ENCODE results near the gene TAL1. TPM values are rescaled to one million over a fixed set of nuclear protein-coding genes. Genes with fewer than 3 reads are reported as not detected.

Gene TAL1
- total RNA-seq, 1 donor from 2014 or later, result not detected

- no peaks in the 10 kb centered on the region for H3K36me3 Mint-ChIP-seq
- Histone ChIP-seq H3K27me3 (peaks cover 55% of the 10 kb centered on the region), H3K4me1 (peaks cover 12% of the 10 kb centered on the region), H4K20me1 (ENCODE audit: low read depth) (no peaks in the 10 kb centered on the region), H3K27ac (no peak overlapping the region), H3K4me2 (no peak overlapping the region), H3K9me3 (ENCODE audit: low read depth) (no peaks in the 10 kb centered on the region), H3K9ac (no peak overlapping the region), H3K79me2 (ENCODE audit: low read depth) (no peaks in the 10 kb centered on the region), H3F3A (ENCODE audit: low read depth) (peaks cover 5% of the 10 kb centered on the region), H2AFZ (replicated peaks) (no peak overlapping the region), H3K36me3 (no peaks in the 10 kb centered on the region), H3K4me3 (no peak overlapping the region)
- peaks cover 8% of the 10 kb centered on the region for H3K27me3 Mint-ChIP-seq (ENCODE audit: insufficient read depth, low read depth)
- DNase-seq (ENCODE audit: low spot score), result no peak
- H3K9me3 Mint-ChIP-seq, result no peaks in the 10 kb centered on the region
- TF ChIP-seq EZH2 (IDR thresholded peaks at IDR 0.05) (no peak), CTCF (IDR thresholded peaks at IDR 0.05) (no peak), EZH2phosphoT487 (IDR thresholded peaks at IDR 0.05) (no peak)
- H3K4me1 Mint-ChIP-seq, result peaks cover 16% of the 10 kb centered on the region
- no peak overlapping the region for H3K27ac Mint-ChIP-seq
- H3K4me3 Mint-ChIP-seq, result no peak overlapping the region
Observed at GRCh38 chr1:47210666-47211065, 21.4 kb downstream of the TAL1 start.

- Mint-ChIP-seq H3K4me1 (peaks cover 16% of the 10 kb centered on the region), H3K36me3 (no peaks in the 10 kb centered on the region)
Observed at GRCh38 chr1:47209725-47210325, 22.2 kb downstream of the TAL1 start.

DNA sequence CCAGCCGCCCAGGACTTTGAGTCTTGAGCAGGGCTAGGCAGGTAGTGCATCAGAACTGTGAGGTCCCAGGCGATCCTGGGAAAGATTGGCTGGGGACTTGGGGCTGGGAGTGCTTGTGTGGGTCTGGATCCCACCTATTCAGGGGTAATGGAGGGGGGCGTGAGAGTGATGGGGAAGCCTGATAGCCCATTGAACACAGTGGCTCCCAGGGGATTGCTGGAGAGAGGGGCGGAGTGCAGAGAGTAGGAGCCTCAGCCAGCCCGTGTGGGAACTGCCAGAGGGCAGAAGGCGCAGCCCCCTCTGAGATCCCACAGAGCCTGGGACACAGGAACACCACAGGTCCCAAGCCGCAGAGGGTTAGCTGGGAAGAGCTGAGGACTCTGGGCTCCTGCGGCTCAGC lies 22.9 kb downstream of the TAL1 start:
- peaks cover 71% of the 10 kb centered on the region for H3K27me3 ChIP-seq
- Mint-ChIP-seq H3K4me1 (peaks cover 16% of the 10 kb centered on the region), H3K36me3 (no peaks in the 10 kb centered on the region), H3K27me3 (ENCODE audit: insufficient read depth, low read depth) (peaks cover 9% of the 10 kb centered on the region), H3K4me3 (no peak overlapping the region), H3K9me3 (no peaks in the 10 kb centered on the region), H3K27ac (no peak overlapping the region)
- no peaks in the 10 kb centered on the region for H3K79me2 ChIP-seq (ENCODE audit: low read depth)
- TF ChIP-seq EZH2phosphoT487 (IDR thresholded peaks at IDR 0.05), result peak; percentile 26
- no peak for TF ChIP-seq CTCF (IDR thresholded peaks at IDR 0.05)
- DNase-seq (ENCODE audit: low spot score), result no peak
- H3K4me1 ChIP-seq, result peaks cover 12% of the 10 kb centered on the region
- H2AFZ ChIP-seq (replicated peaks), result peak overlapping the region; percentile 59
- H3K27ac ChIP-seq, result no peak overlapping the region
- H3F3A ChIP-seq (ENCODE audit: low read depth), result peaks cover 5% of the 10 kb centered on the region
- no peak overlapping the region for H3K4me3 ChIP-seq
- H4K20me1 ChIP-seq (ENCODE audit: low read depth), result no peaks in the 10 kb centered on the region
- no peaks in the 10 kb centered on the region for H3K9me3 ChIP-seq (ENCODE audit: low read depth)
- no peaks in the 10 kb centered on the region for H3K36me3 ChIP-seq
- H3K9ac ChIP-seq, result no peak overlapping the region
- H3K4me2 ChIP-seq, result peak overlapping the region; percentile 79

More at GRCh38 chr1:47209725-47210325, 22.2 kb downstream of the TAL1 start:
- H3K4me3 ChIP-seq, result no peak overlapping the region
- no peak overlapping the region for H3K4me2 ChIP-seq
- H3K27me3 ChIP-seq, result peaks cover 64% of the 10 kb centered on the region
- peaks cover 12% of the 10 kb centered on the region for H3K4me1 ChIP-seq
- Mint-ChIP-seq H3K4me3 (no peak overlapping the region), H3K27me3 (ENCODE audit: insufficient read depth, low read depth) (peaks cover 9% of the 10 kb centered on the region), H3K9me3 (no peaks in the 10 kb centered on the region), H3K27ac (no peak overlapping the region)
- DNase-seq (ENCODE audit: low spot score), result no peak
- H3K36me3 ChIP-seq, result no peaks in the 10 kb centered on the region
- no peaks in the 10 kb centered on the region for H3K79me2 ChIP-seq (ENCODE audit: low read depth)
- H4K20me1 ChIP-seq (ENCODE audit: low read depth), result no peaks in the 10 kb centered on the region
- H3K9ac ChIP-seq, result no peak overlapping the region
- no peak overlapping the region for H3K27ac ChIP-seq
- no peaks in the 10 kb centered on the region for H3K9me3 ChIP-seq (ENCODE audit: low read depth)
- H2AFZ ChIP-seq (replicated peaks), result no peak overlapping the region
- H3F3A ChIP-seq (ENCODE audit: low read depth), result peaks cover 5% of the 10 kb centered on the region
- TF ChIP-seq CTCF (IDR thresholded peaks at IDR 0.05) (no peak), EZH2 (IDR thresholded peaks at IDR 0.05) (no peak), EZH2phosphoT487 (IDR thresholded peaks at IDR 0.05) (no peak)
